ENCODE results near the gene CRB2. TPM values are rescaled to one million over a fixed set of nuclear protein-coding genes. Genes with fewer than 3 reads are reported as not detected.
"Not testable (repeated sequence)": the region's sequence is repeated elsewhere in the genome, so short reads cannot be mapped to it uniquely, and the experiment has no call there.

Gene CRB2
- total and polyA plus RNA-seq, 2 donors (not counting 1 experiment from before 2014, with no cell fraction given), result not detected

GRCh38 chr9:123327697-123328100 is 28.3 kb upstream of the CRB2 start:
- DNase-seq (ENCODE audit: low read depth in 2 of 2), result no peak
- Histone ChIP-seq H3K79me2 (ENCODE audit: control insufficient read depth, insufficient read depth, low read length) (no peaks in the 10 kb centered on the region), H3K4me2 (ENCODE audit: extremely low read depth, insufficient read depth, low read length) (no peak overlapping the region), H3K4me1 (ENCODE audit: control insufficient read depth, extremely low read depth, insufficient read depth, low read length) (no peaks in the 10 kb centered on the region), H3K4me3 (replicated peaks in 1 of 4; ENCODE audit: control extremely low read depth in 1 of 4, insufficient read depth in 1 of 4, low read depth in 3 of 4, low read length in 4 of 4) (no peak overlapping the region), H3K36me3 (ENCODE audit: control insufficient read depth, insufficient read depth, low read length) (no peaks in the 10 kb centered on the region), H4K20me1 (ENCODE audit: control insufficient read depth, extremely low read depth, insufficient read depth, low read length) (no peaks in the 10 kb centered on the region), H3K9ac (ENCODE audit: insufficient read depth, low read length) (no peak overlapping the region), H3K27me3 (ENCODE audit: control insufficient read depth, insufficient read depth, low read length) (no peaks in the 10 kb centered on the region), H2AFZ (ENCODE audit: low read length) (no peak overlapping the region), H3K27ac (ENCODE audit: insufficient read depth, low read length) (no peak overlapping the region), H3K9me3 (ENCODE audit: control insufficient read depth, insufficient read depth, low read depth, low read length) (no peaks in the 10 kb centered on the region)
- no peak for TF ChIP-seq EZH2 (IDR thresholded peaks at IDR 0.05; ENCODE audit: low read length, missing control alignments)
- no peak for TF ChIP-seq CTCF (conservative IDR thresholded peaks at IDR 0.05 in 1 of 2, IDR thresholded peaks at IDR 0.05 in 1 of 2; ENCODE audit: low read depth in 1 of 2, low read length in 2 of 2)

DNA sequence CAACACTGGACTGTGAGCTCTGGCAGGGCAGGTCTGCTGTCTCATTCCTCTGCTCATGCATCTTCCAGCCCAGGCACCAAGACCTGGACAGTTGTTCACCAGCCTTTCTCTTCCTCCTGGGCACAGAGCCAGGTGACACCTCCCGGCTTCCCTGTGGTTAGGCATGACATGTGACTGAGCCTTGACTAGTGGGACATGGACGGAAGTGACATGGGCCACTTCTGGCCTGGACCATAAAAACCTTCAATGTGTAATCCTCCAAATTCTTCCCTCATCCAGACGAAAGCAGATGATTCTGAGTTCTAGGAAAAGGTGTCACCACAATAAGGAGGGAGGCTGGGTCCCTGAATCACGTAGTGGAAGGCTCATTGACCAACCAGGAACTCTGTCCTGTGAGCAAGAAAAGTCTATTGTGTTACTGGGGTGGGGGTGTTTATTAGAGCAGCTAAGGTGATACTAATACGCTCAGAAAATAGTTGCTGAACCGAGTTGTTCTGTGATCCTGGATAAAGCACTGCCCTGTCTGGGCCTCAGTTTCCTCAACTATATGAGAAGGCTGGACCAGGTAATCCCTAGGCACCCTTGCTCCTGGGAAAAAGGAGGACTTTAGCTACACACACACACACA is 26.6 kb upstream of the CRB2 start:
- no peak overlapping the region for H3K4me3 ChIP-seq (replicated peaks in 1 of 4; ENCODE audit: control extremely low read depth in 1 of 4, insufficient read depth in 1 of 4, low read depth in 3 of 4, low read length in 4 of 4)
- no peak overlapping the region for H3K9ac ChIP-seq (ENCODE audit: insufficient read depth, low read length)
- no peaks in the 10 kb centered on the region for H3K27me3 ChIP-seq (ENCODE audit: control insufficient read depth, insufficient read depth, low read length)
- no peaks in the 10 kb centered on the region for H3K9me3 ChIP-seq (ENCODE audit: control insufficient read depth, insufficient read depth, low read depth, low read length)
- no peak overlapping the region for H2AFZ ChIP-seq (ENCODE audit: low read length)
- H3K36me3 ChIP-seq (ENCODE audit: control insufficient read depth, insufficient read depth, low read length), result no peaks in the 10 kb centered on the region
- H3K4me1 ChIP-seq (ENCODE audit: control insufficient read depth, extremely low read depth, insufficient read depth, low read length), result no peaks in the 10 kb centered on the region
- H4K20me1 ChIP-seq (ENCODE audit: control insufficient read depth, extremely low read depth, insufficient read depth, low read length), result no peaks in the 10 kb centered on the region
- no peak overlapping the region for H3K4me2 ChIP-seq (ENCODE audit: extremely low read depth, insufficient read depth, low read length)
- H3K79me2 ChIP-seq (ENCODE audit: control insufficient read depth, insufficient read depth, low read length), result no peaks in the 10 kb centered on the region
- H3K27ac ChIP-seq (ENCODE audit: insufficient read depth, low read length), result no peak overlapping the region
- DNase-seq (ENCODE audit: low read depth in 2 of 2), result no peak
- TF ChIP-seq EZH2 (IDR thresholded peaks at IDR 0.05; ENCODE audit: low read length, missing control alignments), result no peak
- TF ChIP-seq CTCF (conservative IDR thresholded peaks at IDR 0.05 in 1 of 2, IDR thresholded peaks at IDR 0.05 in 1 of 2; ENCODE audit: low read depth in 1 of 2, low read length in 2 of 2), result no peak

DNA sequence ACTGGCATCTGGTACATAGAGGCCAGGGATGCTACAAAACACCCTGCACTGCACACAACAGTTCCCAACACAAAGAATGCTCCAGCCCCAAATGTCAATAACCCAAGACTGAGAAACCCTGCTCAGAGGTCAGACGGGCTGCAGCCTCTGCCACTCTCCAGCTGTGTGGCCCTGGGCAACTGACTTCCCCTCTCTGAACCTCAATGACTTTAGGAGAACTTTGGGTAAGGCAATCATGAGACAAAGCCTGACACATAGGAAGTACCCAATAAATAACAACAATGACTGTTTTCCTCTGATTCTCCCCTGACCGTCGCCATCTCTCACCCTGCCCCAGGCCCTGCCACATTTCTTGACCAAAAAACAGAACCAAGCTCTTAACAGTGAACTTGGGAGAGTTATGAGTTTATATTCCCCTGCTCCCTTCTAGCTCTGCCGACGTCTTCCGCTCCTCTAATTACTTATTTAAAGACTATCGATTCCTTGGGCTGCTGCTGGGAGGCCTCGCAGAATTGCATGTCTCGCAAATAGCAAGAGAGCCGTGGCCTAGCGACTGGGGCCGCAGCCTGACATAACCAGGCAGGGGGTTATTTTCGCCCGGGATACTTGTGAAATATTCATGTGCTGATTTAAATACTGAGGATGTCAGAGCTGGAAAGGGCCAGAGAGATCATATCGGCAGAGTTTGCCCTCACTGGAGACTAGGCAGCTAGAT is 24.5 kb upstream of the CRB2 start:
- TF ChIP-seq EZH2 (IDR thresholded peaks at IDR 0.05; ENCODE audit: low read length, missing control alignments), result no peak
- TF ChIP-seq CTCF (conservative IDR thresholded peaks at IDR 0.05 in 1 of 2, IDR thresholded peaks at IDR 0.05 in 1 of 2; ENCODE audit: low read depth in 1 of 2, low read length in 2 of 2), result no peak
- DNase-seq (ENCODE audit: low read depth in 2 of 2), result no peak
- Histone ChIP-seq H3K4me1 (ENCODE audit: control insufficient read depth, extremely low read depth, insufficient read depth, low read length) (no peaks in the 10 kb centered on the region), H3K27ac (ENCODE audit: insufficient read depth, low read length) (no peak overlapping the region), H3K4me3 (replicated peaks in 1 of 4; ENCODE audit: control extremely low read depth in 1 of 4, insufficient read depth in 1 of 4, low read depth in 3 of 4, low read length in 4 of 4) (no peak overlapping the region), H2AFZ (ENCODE audit: low read length) (no peak overlapping the region), H3K9ac (ENCODE audit: insufficient read depth, low read length) (no peak overlapping the region), H3K9me3 (ENCODE audit: control insufficient read depth, insufficient read depth, low read depth, low read length) (no peaks in the 10 kb centered on the region), H3K27me3 (ENCODE audit: control insufficient read depth, insufficient read depth, low read length) (no peaks in the 10 kb centered on the region), H3K36me3 (ENCODE audit: control insufficient read depth, insufficient read depth, low read length) (no peaks in the 10 kb centered on the region), H3K79me2 (ENCODE audit: control insufficient read depth, insufficient read depth, low read length) (no peaks in the 10 kb centered on the region), H4K20me1 (ENCODE audit: control insufficient read depth, extremely low read depth, insufficient read depth, low read length) (no peaks in the 10 kb centered on the region), H3K4me2 (ENCODE audit: extremely low read depth, insufficient read depth, low read length) (no peak overlapping the region)

GRCh38 chr9:123333058-123333669 is 22.8 kb upstream of the CRB2 start:
- H3K4me1 ChIP-seq (ENCODE audit: control insufficient read depth, extremely low read depth, insufficient read depth, low read length); H3K79me2 ChIP-seq (ENCODE audit: control insufficient read depth, insufficient read depth, low read length); H3K9ac ChIP-seq (ENCODE audit: insufficient read depth, low read length); H3K27ac ChIP-seq (ENCODE audit: insufficient read depth, low read length); H3K4me3 ChIP-seq (replicated peaks in 1 of 4; ENCODE audit: control extremely low read depth in 1 of 4, insufficient read depth in 1 of 4, low read depth in 3 of 4, low read length in 4 of 4); H3K36me3 ChIP-seq (ENCODE audit: control insufficient read depth, insufficient read depth, low read length); H3K9me3 ChIP-seq (ENCODE audit: control insufficient read depth, insufficient read depth, low read depth, low read length); H2AFZ ChIP-seq (ENCODE audit: low read length); H4K20me1 ChIP-seq (ENCODE audit: control insufficient read depth, extremely low read depth, insufficient read depth, low read length); H3K4me2 ChIP-seq (ENCODE audit: extremely low read depth, insufficient read depth, low read length); H3K27me3 ChIP-seq (ENCODE audit: control insufficient read depth, insufficient read depth, low read length): not testable (repeated sequence)
- peak; percentile 15 to 94 for DNase-seq (ENCODE audit: low read depth in 2 of 2)

All from fibroblast of lung (primary cell).